H1 (cell line): ENCODE results near the gene ERCC6. TPM values are rescaled to one million over a fixed set of nuclear protein-coding genes. Genes with fewer than 3 reads are reported as not detected.

Experiments
- BACH1 ChIP-seq: IDR thresholded peaks from 2 replicates; pipeline ENCODE4 v1.6.1; 2012; ENCODE audit warnings: low read length, improper control_type of control experiment
- BCL11A ChIP-seq, 2 experiments: IDR thresholded peaks; one replicate each; pipeline ENCODE4 v1.6.1; 2011; ENCODE audit warnings: low read depth in 2 of 2, low read length in 2 of 2, mild to moderate bottlenecking in 2 of 2
- CBX8 ChIP-seq: fragments of 300-800, 300-1000 bp; sonication (generic); IDR thresholded peaks from 2 replicates; pipeline ENCODE4 v1.7.1; 2016; ENCODE audit warnings: low read depth, low read length, borderline replicate concordance
- EZH2 ChIP-seq: fragments of 200-600 bp; sonication (generic); IDR thresholded peaks from 2 replicates; pipeline ENCODE4 v1.7.1; 2012; ENCODE audit warnings: low read depth, mild to moderate bottlenecking, moderate library complexity, low read length, inconsistent platforms; ENCODE audit not compliant: severe bottlenecking
- HDAC6 ChIP-seq: IDR thresholded peaks from one replicate; pipeline ENCODE4 v1.7.1; 2012; ENCODE audit warnings: low read depth, mild to moderate bottlenecking, inconsistent platforms, low read length, moderate library complexity
- KDM5A ChIP-seq: fragments of 200-600 bp; IDR thresholded peaks from 2 replicates; pipeline ENCODE4 v1.7.1; 2012; ENCODE audit warnings: mild to moderate bottlenecking, low read length, inconsistent platforms, mixed read lengths
- POLR2A ChIP-seq, 2 experiments: IDR thresholded peaks; 1 replicate in 1 of 2; 2 replicates in 1 of 2; pipeline ENCODE4 v1.6.1; 2011; ENCODE audit warnings: low read depth in 2 of 2, low read length in 2 of 2, mild to moderate bottlenecking in 2 of 2; ENCODE audit errors: control extremely low read depth in 1 of 2
- TEAD4 ChIP-seq: IDR thresholded peaks from 2 replicates; pipeline ENCODE4 v1.6.1; 2012; ENCODE audit warnings: low read depth, low read length, inconsistent platforms, mixed read lengths
- polyA plus RNA-seq, 7 experiments: library from polyadenylated mRNA; depleted of rRNA in 3 of 7; stranded (reverse) in 5 of 7; unstranded in 2 of 7; fragments of >200 nt in 5 of 7; fragments of 200-250 nt in 2 of 7; gene quantifications; 1 replicate in 5 of 7; 2 replicates in 1 of 7; 4 replicates in 1 of 7; pipeline versions ENCODE4 v1.2.1 to v1.2.3, GENCODE V29; 2011 to 2013; ENCODE audit warnings: missing spikeins in 2 of 7, mixed read lengths in 2 of 7
- total RNA-seq: library from RNA; stranded (reverse); fragmentation: NEBNext Ultra II Directional; extraction: Animal tissue kit (Norgen Biotek cat#: 25700); gene quantifications from 2 replicates; pipeline ENCODE4 v1.2.1, GENCODE V29; 2021
- TF ChIP-seq, protein P1 (sequence below): fragments of 300-600 bp; sonication (generic); IDR thresholded peaks from 2 replicates; pipeline ENCODE4 v1.7.1; 2012; ENCODE audit warnings: low read length, moderate library complexity, mild to moderate bottlenecking, inconsistent platforms; ENCODE audit not compliant: insufficient replicate concordance
- TF ChIP-seq, protein P2 (sequence below): IDR thresholded peaks from 2 replicates; pipeline ENCODE4 v1.6.1; 2011; ENCODE audit warnings: low read length, improper control_type of control experiment
- TF ChIP-seq, protein P3 (sequence below): IDR thresholded peaks from 2 replicates; pipeline ENCODE4 v1.6.1; 2012; ENCODE audit warnings: inconsistent platforms

The ERCC6 gene
- total and polyA plus RNA-seq, 2 of the 8 experiments (the other 6 are each of a cell fraction or from before 2014, with no cell fraction given) = 4.1 to 11.9 TPM

DNA sequence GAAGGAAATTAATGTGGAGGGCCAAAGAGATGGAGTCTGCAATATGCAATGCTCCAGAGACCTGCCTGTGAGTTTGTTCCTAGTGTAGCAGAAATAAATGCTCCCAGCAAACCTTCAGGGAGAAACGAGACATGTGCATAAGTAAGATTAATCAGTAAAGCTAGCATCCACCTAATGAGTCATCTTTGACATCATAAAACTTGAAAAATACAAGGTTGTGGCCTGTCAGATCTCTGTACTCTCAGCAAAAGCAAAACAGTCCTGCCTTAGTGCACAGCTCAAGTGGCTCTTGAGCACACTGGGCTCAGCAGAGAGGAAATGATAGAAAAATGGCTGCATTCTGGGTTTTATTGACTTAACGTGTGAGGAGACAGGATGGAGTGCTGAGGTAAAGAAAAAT, 32.5 kb upstream of the ERCC6 start (continued):
- TF ChIP-seq, protein P1, sequence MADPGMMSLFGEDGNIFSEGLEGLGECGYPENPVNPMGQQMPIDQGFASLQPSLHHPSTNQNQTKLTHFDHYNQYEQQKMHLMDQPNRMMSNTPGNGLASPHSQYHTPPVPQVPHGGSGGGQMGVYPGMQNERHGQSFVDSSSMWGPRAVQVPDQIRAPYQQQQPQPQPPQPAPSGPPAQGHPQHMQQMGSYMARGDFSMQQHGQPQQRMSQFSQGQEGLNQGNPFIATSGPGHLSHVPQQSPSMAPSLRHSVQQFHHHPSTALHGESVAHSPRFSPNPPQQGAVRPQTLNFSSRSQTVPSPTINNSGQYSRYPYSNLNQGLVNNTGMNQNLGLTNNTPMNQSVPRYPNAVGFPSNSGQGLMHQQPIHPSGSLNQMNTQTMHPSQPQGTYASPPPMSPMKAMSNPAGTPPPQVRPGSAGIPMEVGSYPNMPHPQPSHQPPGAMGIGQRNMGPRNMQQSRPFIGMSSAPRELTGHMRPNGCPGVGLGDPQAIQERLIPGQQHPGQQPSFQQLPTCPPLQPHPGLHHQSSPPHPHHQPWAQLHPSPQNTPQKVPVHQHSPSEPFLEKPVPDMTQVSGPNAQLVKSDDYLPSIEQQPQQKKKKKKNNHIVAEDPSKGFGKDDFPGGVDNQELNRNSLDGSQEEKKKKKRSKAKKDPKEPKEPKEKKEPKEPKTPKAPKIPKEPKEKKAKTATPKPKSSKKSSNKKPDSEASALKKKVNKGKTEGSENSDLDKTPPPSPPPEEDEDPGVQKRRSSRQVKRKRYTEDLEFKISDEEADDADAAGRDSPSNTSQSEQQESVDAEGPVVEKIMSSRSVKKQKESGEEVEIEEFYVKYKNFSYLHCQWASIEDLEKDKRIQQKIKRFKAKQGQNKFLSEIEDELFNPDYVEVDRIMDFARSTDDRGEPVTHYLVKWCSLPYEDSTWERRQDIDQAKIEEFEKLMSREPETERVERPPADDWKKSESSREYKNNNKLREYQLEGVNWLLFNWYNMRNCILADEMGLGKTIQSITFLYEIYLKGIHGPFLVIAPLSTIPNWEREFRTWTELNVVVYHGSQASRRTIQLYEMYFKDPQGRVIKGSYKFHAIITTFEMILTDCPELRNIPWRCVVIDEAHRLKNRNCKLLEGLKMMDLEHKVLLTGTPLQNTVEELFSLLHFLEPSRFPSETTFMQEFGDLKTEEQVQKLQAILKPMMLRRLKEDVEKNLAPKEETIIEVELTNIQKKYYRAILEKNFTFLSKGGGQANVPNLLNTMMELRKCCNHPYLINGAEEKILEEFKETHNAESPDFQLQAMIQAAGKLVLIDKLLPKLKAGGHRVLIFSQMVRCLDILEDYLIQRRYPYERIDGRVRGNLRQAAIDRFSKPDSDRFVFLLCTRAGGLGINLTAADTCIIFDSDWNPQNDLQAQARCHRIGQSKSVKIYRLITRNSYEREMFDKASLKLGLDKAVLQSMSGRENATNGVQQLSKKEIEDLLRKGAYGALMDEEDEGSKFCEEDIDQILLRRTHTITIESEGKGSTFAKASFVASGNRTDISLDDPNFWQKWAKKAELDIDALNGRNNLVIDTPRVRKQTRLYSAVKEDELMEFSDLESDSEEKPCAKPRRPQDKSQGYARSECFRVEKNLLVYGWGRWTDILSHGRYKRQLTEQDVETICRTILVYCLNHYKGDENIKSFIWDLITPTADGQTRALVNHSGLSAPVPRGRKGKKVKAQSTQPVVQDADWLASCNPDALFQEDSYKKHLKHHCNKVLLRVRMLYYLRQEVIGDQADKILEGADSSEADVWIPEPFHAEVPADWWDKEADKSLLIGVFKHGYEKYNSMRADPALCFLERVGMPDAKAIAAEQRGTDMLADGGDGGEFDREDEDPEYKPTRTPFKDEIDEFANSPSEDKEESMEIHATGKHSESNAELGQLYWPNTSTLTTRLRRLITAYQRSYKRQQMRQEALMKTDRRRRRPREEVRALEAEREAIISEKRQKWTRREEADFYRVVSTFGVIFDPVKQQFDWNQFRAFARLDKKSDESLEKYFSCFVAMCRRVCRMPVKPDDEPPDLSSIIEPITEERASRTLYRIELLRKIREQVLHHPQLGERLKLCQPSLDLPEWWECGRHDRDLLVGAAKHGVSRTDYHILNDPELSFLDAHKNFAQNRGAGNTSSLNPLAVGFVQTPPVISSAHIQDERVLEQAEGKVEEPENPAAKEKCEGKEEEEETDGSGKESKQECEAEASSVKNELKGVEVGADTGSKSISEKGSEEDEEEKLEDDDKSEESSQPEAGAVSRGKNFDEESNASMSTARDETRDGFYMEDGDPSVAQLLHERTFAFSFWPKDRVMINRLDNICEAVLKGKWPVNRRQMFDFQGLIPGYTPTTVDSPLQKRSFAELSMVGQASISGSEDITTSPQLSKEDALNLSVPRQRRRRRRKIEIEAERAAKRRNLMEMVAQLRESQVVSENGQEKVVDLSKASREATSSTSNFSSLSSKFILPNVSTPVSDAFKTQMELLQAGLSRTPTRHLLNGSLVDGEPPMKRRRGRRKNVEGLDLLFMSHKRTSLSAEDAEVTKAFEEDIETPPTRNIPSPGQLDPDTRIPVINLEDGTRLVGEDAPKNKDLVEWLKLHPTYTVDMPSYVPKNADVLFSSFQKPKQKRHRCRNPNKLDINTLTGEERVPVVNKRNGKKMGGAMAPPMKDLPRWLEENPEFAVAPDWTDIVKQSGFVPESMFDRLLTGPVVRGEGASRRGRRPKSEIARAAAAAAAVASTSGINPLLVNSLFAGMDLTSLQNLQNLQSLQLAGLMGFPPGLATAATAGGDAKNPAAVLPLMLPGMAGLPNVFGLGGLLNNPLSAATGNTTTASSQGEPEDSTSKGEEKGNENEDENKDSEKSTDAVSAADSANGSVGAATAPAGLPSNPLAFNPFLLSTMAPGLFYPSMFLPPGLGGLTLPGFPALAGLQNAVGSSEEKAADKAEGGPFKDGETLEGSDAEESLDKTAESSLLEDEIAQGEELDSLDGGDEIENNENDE = no peak
- TF ChIP-seq HDAC6 (no peak), EZH2 (no peak), TEAD4 (no peak), CBX8 (no peak), BACH1 (no peak), KDM5A (no peak), BCL11A (IDR thresholded peaks at IDR 0.05; ENCODE audit: low read depth in 2 of 2, low read length in 2 of 2) (no peak), POLR2A (IDR thresholded peaks at IDR 0.05; ENCODE audit: control extremely low read depth in 1 of 2, low read depth in 2 of 2, low read length in 2 of 2) (no peak)
- TF ChIP-seq, protein P2, sequence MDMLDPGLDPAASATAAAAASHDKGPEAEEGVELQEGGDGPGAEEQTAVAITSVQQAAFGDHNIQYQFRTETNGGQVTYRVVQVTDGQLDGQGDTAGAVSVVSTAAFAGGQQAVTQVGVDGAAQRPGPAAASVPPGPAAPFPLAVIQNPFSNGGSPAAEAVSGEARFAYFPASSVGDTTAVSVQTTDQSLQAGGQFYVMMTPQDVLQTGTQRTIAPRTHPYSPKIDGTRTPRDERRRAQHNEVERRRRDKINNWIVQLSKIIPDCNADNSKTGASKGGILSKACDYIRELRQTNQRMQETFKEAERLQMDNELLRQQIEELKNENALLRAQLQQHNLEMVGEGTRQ = no peak
- TF ChIP-seq, protein P3, sequence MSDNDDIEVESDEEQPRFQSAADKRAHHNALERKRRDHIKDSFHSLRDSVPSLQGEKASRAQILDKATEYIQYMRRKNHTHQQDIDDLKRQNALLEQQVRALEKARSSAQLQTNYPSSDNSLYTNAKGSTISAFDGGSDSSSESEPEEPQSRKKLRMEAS = no peak
